Chondrocyte (in vitro differentiated cells): ENCODE data around the gene TPPP. TPM values are rescaled to one million over a fixed set of nuclear protein-coding genes. Genes with fewer than 3 reads are reported as not detected.

Experiments used
- DNase-seq: peaks from one replicate; pipeline ENCODE4 v3.0.0; 2021; ENCODE audit warnings: mixed read lengths, low spot score
- H3K27ac Mint-ChIP-seq: one replicate; pipeline ENCODE4 v1.8.0; 2021; ENCODE audit warnings: mild to moderate bottlenecking, moderate library complexity, mixed read lengths; ENCODE audit not compliant: unreplicated experiment
- H3K27me3 Mint-ChIP-seq: 2 replicates; pipeline ENCODE4 v1.8.0; 2021; ENCODE audit warnings: low read depth, mixed read lengths
- H3K36me3 Mint-ChIP-seq: 2 replicates; pipeline ENCODE4 v1.8.0; 2021; ENCODE audit warnings: low read depth, mixed read lengths
- H3K4me1 Mint-ChIP-seq: 2 replicates; pipeline ENCODE4 v1.8.0; 2021; ENCODE audit warnings: low read depth, mild to moderate bottlenecking, mixed read lengths
- H3K4me3 Mint-ChIP-seq: one replicate; pipeline ENCODE4 v1.8.0; 2021; ENCODE audit warnings: mild to moderate bottlenecking, moderate library complexity, mixed read lengths; ENCODE audit not compliant: unreplicated experiment
- H3K9me3 Mint-ChIP-seq: 2 replicates; pipeline ENCODE4 v1.8.0; 2021; ENCODE audit warnings: low read depth, mixed read lengths
- total RNA-seq: library from RNA; stranded (reverse); gene quantifications from 3 replicates; pipeline ENCODE4 v1.2.1, GENCODE V29; 2021
- TF ChIP-seq, protein P1 (sequence below): fragments of 200-600 bp; sonication (generic); IDR thresholded peaks from 2 replicates; pipeline ENCODE4 v1.5.0; 2021; ENCODE audit warnings: antibody characterized with exemption, mild to moderate bottlenecking, moderate library complexity

The TPPP gene
- total RNA-seq, 1 donor from 2014 or later: 0.70 TPM

DNA sequence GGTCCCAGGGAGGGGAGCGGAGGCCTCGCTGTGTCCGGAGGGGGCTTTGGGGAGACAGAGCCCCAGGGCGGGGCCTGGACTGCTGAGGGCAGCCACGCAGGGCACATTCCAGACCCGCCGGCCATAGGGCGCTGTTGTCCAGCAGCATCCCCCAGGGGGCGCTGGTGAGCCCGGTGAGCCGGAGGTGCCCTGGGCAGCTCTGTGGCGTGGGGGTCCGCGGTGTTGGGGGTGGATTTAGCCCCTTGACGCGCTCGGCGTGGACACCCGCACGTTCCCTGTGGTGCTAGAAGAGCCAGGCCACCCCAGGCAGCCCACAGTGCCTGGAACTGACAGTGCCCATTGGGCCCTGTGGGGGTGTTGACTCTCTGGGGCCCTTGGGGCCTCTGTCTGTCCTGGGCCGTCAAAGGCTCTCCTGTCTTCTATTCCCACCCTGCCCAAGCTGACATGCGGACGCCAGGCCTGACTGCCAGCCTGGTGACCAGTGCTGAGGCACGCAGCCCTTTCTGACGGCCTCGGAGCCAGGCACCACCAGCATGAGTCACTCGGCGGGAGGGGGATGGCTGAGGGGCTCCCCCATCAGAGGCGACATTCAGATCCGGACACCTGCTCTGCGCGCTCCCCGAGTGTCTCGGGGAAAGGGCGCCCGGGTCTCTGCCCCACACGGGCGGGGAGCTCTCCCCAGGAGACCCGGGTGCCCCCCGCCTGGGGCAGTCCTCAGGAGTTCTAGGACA, 23.9 kb downstream of the TPPP start:
- DNase-seq: no peak
- Mint-ChIP-seq H3K4me1 (peaks cover 9% of the 10 kb centered on the region), H3K9me3 (no peaks in the 10 kb centered on the region), H3K36me3 (peaks cover 4% of the 10 kb centered on the region), H3K27me3 (peaks cover 5% of the 10 kb centered on the region), H3K27ac (no peak overlapping the region), H3K4me3 (no peak overlapping the region)
- TF ChIP-seq, protein P1, sequence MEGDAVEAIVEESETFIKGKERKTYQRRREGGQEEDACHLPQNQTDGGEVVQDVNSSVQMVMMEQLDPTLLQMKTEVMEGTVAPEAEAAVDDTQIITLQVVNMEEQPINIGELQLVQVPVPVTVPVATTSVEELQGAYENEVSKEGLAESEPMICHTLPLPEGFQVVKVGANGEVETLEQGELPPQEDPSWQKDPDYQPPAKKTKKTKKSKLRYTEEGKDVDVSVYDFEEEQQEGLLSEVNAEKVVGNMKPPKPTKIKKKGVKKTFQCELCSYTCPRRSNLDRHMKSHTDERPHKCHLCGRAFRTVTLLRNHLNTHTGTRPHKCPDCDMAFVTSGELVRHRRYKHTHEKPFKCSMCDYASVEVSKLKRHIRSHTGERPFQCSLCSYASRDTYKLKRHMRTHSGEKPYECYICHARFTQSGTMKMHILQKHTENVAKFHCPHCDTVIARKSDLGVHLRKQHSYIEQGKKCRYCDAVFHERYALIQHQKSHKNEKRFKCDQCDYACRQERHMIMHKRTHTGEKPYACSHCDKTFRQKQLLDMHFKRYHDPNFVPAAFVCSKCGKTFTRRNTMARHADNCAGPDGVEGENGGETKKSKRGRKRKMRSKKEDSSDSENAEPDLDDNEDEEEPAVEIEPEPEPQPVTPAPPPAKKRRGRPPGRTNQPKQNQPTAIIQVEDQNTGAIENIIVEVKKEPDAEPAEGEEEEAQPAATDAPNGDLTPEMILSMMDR: peak; percentile 80

DNA sequence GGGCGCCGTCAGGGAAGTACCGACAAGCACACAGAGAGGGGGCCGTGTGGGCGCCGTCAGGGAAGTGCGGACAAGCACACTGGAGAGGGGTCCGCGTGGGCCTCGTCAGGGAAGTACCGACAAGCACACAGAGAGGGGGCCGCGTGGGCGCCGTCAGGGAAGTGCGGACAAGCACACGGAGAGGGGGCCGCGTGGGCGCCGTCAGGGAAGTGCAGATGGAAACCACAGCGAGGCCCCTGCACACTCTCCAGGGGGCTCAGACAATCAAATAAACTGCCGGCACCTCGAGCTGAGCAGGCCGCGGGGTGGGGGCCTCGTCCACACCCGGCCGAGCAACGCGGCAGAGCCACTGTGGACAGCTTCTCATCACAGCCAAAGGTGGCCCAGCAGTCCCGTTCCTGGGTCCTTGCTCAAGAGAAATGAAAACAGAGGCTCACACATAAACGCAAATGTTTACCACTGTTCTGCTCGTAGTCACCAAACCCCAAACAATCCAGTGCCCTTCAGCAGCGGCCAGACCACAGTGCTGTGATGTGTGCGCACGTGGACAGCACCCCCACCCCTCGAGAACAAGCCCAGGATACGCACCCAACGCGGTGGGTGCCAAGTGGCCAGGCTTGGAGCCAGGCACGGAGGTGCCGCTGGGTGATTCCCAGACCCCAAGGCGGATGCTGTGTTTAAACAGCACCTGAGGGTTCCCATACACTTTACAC, 24.7 kb downstream of the TPPP start:
- Mint-ChIP-seq H3K4me1 (peaks cover 9% of the 10 kb centered on the region), H3K4me3 (no peak overlapping the region), H3K9me3 (no peaks in the 10 kb centered on the region), H3K27ac (no peak overlapping the region), H3K36me3 (peaks cover 4% of the 10 kb centered on the region), H3K27me3 (peaks cover 5% of the 10 kb centered on the region)
- no peak for DNase-seq
- TF ChIP-seq, protein P1: no peak

DNA sequence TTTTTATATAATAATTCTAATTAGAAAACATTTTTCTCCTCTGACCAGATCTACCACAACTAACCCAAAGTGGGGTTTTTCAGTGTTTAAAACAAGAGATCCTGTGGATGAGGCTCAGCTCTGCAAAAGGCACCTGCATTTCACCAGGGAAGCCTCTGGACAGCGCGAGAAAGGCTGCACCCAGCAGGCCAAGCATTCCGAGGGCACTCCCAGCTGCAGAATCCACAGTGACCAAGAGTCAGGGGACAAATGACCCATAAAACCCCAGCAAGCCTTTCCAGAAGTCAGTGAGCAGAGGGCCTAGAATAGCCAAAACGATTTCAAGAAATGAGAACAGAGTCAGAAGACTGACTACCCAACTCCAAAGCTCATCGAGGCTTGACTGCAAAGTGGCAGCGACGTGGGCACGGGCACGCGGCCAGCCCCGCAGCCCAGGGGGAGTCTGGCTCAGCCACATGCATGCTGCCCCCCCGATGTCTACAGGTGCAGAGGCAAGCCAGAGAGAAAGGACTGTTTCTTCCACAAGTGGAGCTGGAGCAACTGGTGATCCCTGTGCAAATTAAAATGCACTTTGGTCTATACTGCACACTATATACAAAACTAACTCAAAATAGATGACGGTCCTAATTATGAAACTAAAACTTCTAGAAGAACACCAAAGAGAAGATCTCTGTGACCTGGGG, 26.2 kb downstream of the TPPP start:
- DNase-seq: no peak
- TF ChIP-seq, protein P1: no peak
- Mint-ChIP-seq H3K36me3 (peaks cover 4% of the 10 kb centered on the region), H3K4me3 (no peak overlapping the region), H3K9me3 (no peaks in the 10 kb centered on the region), H3K4me1 (no peaks in the 10 kb centered on the region), H3K27me3 (no peaks in the 10 kb centered on the region), H3K27ac (no peak overlapping the region)

DNA sequence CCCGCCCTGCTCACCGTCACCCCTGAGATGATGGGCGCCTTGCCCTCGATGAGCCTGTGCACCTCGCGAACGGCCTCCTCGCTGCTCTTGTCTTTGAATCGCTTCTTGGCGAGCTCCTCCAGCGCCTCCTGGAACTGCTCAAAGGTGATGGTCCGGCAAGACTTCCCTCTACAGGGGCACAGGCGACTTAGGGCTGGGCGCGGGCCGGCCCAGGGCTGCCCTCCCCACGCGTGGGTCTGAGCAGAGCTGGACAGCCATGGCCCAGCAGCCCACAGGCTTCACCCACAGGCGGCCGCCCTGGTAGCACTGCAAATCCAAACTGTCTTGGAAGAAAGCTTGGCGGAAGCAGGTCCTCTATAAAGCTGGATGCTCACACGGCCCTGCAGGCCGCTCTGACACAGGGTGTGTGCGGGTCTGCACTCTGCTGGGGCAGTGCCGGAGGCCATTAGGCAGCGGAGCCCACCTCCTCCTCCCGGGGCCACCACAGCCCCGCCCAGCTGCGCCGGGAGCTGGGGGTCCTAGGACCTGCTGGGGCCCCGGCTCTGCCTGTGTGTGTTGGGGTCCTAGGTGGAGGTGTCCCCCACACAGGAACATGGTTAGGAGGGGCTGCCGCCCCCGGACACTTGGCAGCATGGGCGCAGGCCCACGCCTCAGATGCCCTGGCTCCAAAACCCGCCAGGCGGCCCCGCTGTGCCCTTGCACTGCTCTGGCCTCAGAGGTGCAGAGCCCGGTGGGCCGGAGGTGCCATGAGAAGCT, 27.0 kb downstream of the TPPP start:
- H3K27ac Mint-ChIP-seq: no peak overlapping the region
- H3K4me1 Mint-ChIP-seq: no peaks in the 10 kb centered on the region
- peak; percentile 78 for DNase-seq
- H3K27me3 Mint-ChIP-seq: no peaks in the 10 kb centered on the region
- TF ChIP-seq, protein P1: no peak
- no peak overlapping the region for H3K4me3 Mint-ChIP-seq
- H3K9me3 Mint-ChIP-seq: no peaks in the 10 kb centered on the region
- H3K36me3 Mint-ChIP-seq: peaks cover 9% of the 10 kb centered on the region

DNA sequence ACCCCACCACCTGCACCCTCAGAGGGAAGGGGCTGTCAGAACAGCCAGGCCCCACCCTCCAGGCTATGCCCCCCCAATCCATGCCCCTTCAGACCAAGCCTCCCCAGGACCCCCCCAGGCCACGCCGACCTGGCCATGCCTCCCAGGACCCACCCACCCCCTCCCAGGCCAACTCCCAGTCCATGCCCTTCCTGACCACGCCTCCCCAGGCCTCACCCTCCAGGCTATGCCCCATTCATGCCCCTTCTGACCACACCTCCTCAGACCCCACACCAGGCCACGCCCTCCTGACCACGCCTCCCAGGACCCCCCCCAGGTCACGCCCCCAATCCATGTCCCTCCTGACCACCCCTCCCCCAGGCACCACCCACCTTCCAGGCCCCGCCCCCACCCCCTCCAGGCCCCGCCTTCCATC, 27.6 kb downstream of the TPPP start:
- no peak for DNase-seq
- no peak overlapping the region for H3K4me3 Mint-ChIP-seq
- H3K9me3 Mint-ChIP-seq: no peaks in the 10 kb centered on the region
- no peaks in the 10 kb centered on the region for H3K4me1 Mint-ChIP-seq
- H3K27ac Mint-ChIP-seq: no peak overlapping the region
- TF ChIP-seq, protein P1: no peak
- H3K36me3 Mint-ChIP-seq: peaks cover 11% of the 10 kb centered on the region
- no peaks in the 10 kb centered on the region for H3K27me3 Mint-ChIP-seq
